GM08714 (cell line): Measurements from ENCODE around the gene MKNK2.
A peak's percentile ranks its signal among the peaks of the same experiment; 100 is the strongest.

ENCODE experiments used
- H3K4me3 ChIP-seq: fragments of 200-500 bp; sonication (Bioruptor generic); 2 replicates; pipeline ENCODE4 v1.5.1; 2014; ENCODE audit warnings: mild to moderate bottlenecking, low read length, inconsistent platforms
- ZNF274 ChIP-seq: IDR thresholded peaks from 2 replicates; pipeline ENCODE4 v1.6.1; 2012; ENCODE audit warnings: mild to moderate bottlenecking, low read depth, low read length

The MKNK2 gene

GRCh38 chr19:2084993-2085720 lies 34.1 kb upstream of the MKNK2 start:
- H3K4me3 ChIP-seq: peak overlapping the region; percentile 80
- TF ChIP-seq ZNF274: no peak

GRCh38 chr19:2083174-2083854 lies 32.3 kb upstream of the MKNK2 start:
- no peak for TF ChIP-seq ZNF274
- H3K4me3 ChIP-seq: peak overlapping the region; percentile 80

GRCh38 chr19:2081873-2082810 lies 31.1 kb upstream of the MKNK2 start:
- H3K4me3 ChIP-seq: peak overlapping the region; percentile 80
- no peak for TF ChIP-seq ZNF274

- TF ChIP-seq ZNF274: no peak
Measured at GRCh38 chr19:2080336-2080988, 29.4 kb upstream of the MKNK2 start.

GRCh38 chr19:2079865-2080301 lies 28.8 kb upstream of the MKNK2 start:
- H3K4me3 ChIP-seq: no peak overlapping the region
- TF ChIP-seq ZNF274: no peak

More at GRCh38 chr19:2080336-2080988, 29.4 kb upstream of the MKNK2 start:
- no peak overlapping the region; the same call in 1 of the 2 replicates for H3K4me3 ChIP-seq

GRCh38 chr19:2079076-2079864 lies 28.2 kb upstream of the MKNK2 start:
- TF ChIP-seq ZNF274: no peak
- no peak overlapping the region for H3K4me3 ChIP-seq

- no peak overlapping the region for H3K4me3 ChIP-seq
- TF ChIP-seq ZNF274: no peak
Measured at GRCh38 chr19:2077833-2078619, 27.0 kb upstream of the MKNK2 start.

- no peak overlapping the region for H3K4me3 ChIP-seq
- TF ChIP-seq ZNF274: no peak
Measured at GRCh38 chr19:2077398-2077797, 26.4 kb upstream of the MKNK2 start.

- no peak overlapping the region for H3K4me3 ChIP-seq
Measured at GRCh38 chr19:2076526-2076944, 25.5 kb upstream of the MKNK2 start.

GRCh38 chr19:2072757-2073551 lies 21.9 kb upstream of the MKNK2 start:
- no peak overlapping the region for H3K4me3 ChIP-seq
- no peak for TF ChIP-seq ZNF274

More at GRCh38 chr19:2076526-2076944, 25.5 kb upstream of the MKNK2 start:
- no peak for TF ChIP-seq ZNF274

GRCh38 chr19:2070986-2071673 lies 20.1 kb upstream of the MKNK2 start:
- no peak for TF ChIP-seq ZNF274

More at GRCh38 chr19:2070986-2071673, 20.1 kb upstream of the MKNK2 start:
- no peak overlapping the region for H3K4me3 ChIP-seq
